ENCODE measurements around the gene GPAT3. TPM values are rescaled to one million over a fixed set of nuclear protein-coding genes. Genes with fewer than 3 reads are reported as not detected.

Gene GPAT3
- total RNA-seq, 4 donors from 2014 or later = 38.3 to 73.5 (median 62.9) TPM

GRCh38 chr4:83631066-83631465 lies 95.2 kb downstream of the GPAT3 start:
- no peak overlapping the region for H3K4me3 ChIP-seq (replicated peaks in 1 of 3)
- no peaks in the 10 kb centered on the region for H3K27me3 ChIP-seq
- WGBS, 2 donors = 71 to 84% methylated on average over 2 of the region's 2 CpGs
- intact Hi-C loops (cut with DNase I) = no loop called here
- no peaks in the 10 kb centered on the region for H3K9me3 ChIP-seq
- peaks cover 17 to 20% of the 10 kb centered on the region in 2 donors for H3K4me1 ChIP-seq
- no peak for TF ChIP-seq POLR2A (IDR thresholded peaks at IDR 0.05)
- TF ChIP-seq, protein P1, sequence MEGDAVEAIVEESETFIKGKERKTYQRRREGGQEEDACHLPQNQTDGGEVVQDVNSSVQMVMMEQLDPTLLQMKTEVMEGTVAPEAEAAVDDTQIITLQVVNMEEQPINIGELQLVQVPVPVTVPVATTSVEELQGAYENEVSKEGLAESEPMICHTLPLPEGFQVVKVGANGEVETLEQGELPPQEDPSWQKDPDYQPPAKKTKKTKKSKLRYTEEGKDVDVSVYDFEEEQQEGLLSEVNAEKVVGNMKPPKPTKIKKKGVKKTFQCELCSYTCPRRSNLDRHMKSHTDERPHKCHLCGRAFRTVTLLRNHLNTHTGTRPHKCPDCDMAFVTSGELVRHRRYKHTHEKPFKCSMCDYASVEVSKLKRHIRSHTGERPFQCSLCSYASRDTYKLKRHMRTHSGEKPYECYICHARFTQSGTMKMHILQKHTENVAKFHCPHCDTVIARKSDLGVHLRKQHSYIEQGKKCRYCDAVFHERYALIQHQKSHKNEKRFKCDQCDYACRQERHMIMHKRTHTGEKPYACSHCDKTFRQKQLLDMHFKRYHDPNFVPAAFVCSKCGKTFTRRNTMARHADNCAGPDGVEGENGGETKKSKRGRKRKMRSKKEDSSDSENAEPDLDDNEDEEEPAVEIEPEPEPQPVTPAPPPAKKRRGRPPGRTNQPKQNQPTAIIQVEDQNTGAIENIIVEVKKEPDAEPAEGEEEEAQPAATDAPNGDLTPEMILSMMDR (IDR thresholded peaks at IDR 0.05) = no peak
- no peaks in the 10 kb centered on the region for H3K36me3 ChIP-seq
- no peak overlapping the region for H3K27ac ChIP-seq
- no peak for DNase-seq

- Histone ChIP-seq H3K4me1 (peaks cover 3 to 14% of the 10 kb centered on the region in 2 donors), H3K27me3 (no peaks in the 10 kb centered on the region), H3K27ac (no peak overlapping the region), H3K4me3 (replicated peaks in 1 of 3) (no peak overlapping the region), H3K36me3 (no peaks in the 10 kb centered on the region), H3K9me3 (no peaks in the 10 kb centered on the region)
- DNase-seq = no peak
- no peak for TF ChIP-seq POLR2A (IDR thresholded peaks at IDR 0.05)
- TF ChIP-seq, protein P1 (IDR thresholded peaks at IDR 0.05) = no peak
- intact Hi-C loops (cut with DNase I) = no loop called here
- WGBS, 2 donors = 94 to 97% methylated on average over 8 of the region's 8 CpGs
Observed at GRCh38 chr4:83636930-83637329, 101.0 kb downstream of the GPAT3 start.

GRCh38 chr4:83639849-83640493 lies 104.1 kb downstream of the GPAT3 start:
- intact Hi-C loops (cut with DNase I) = loop anchor here (5.0 to 10.0 kb wide), 2 partner anchors 133 to 865 kb away; no protein-coding TSS in a partner anchor
- peak; percentile 49 to 51 for DNase-seq
- H3K27ac ChIP-seq = peak overlapping the region in 1 of 3 donors; percentile 33
- no peaks in the 10 kb centered on the region for H3K27me3 ChIP-seq
- peaks cover 3 to 14% of the 10 kb centered on the region in 2 donors for H3K4me1 ChIP-seq
- H3K9me3 ChIP-seq = no peaks in the 10 kb centered on the region
- H3K4me3 ChIP-seq (replicated peaks in 1 of 3) = no peak overlapping the region
- TF ChIP-seq, protein P1 (IDR thresholded peaks at IDR 0.05) = peak; percentile 27 to 97 (median 87)
- TF ChIP-seq POLR2A (IDR thresholded peaks at IDR 0.05) = no peak
- WGBS, 2 donors = 20 to 26% methylated on average over 5 of the region's 5 CpGs
- no peaks in the 10 kb centered on the region for H3K36me3 ChIP-seq

GRCh38 chr4:83643036-83643435 lies 107.1 kb downstream of the GPAT3 start:
- Histone ChIP-seq H3K27ac (no peak overlapping the region), H3K4me3 (replicated peaks in 1 of 3) (no peak overlapping the region), H3K36me3 (no peaks in the 10 kb centered on the region), H3K4me1 (peaks cover 0 to 8% of the 10 kb centered on the region in 2 donors), H3K9me3 (no peaks in the 10 kb centered on the region), H3K27me3 (no peaks in the 10 kb centered on the region)
- intact Hi-C loops (cut with DNase I) = loop anchor here (5.0 to 10.0 kb wide), 2 partner anchors 136 to 862 kb away; no protein-coding TSS in a partner anchor
- DNase-seq = no peak
- TF ChIP-seq, protein P1 (IDR thresholded peaks at IDR 0.05) = no peak
- no peak for TF ChIP-seq POLR2A (IDR thresholded peaks at IDR 0.05)
- 85% methylated on average over 4 of the region's 4 CpGs for WGBS, 2 donors
